Mucosa of descending colon (tissue), 3 donors: ENCODE measurements around the gene CFL1. TPM values are rescaled to one million over a fixed set of nuclear protein-coding genes. Genes with fewer than 3 reads are reported as not detected.

Experiments
- ATAC-seq: fragments of 200-7000 bp; cut with Tn5 transposase; one replicate; pipeline ENCODE4 v1.9.1; 2020; ENCODE audit warnings: mild to moderate bottlenecking, moderate library complexity
- DNase-seq, 3 donors: peaks; one replicate each; pipeline ENCODE4 v3.0.0-alpha.2; 2020
- H3K36me3 ChIP-seq: fragments of 200-600 bp; one replicate; pipeline ENCODE4 v1.8.0; 2021; ENCODE audit warnings: low read depth, mild to moderate bottlenecking
- H3K4me1 ChIP-seq: fragments of 200-600 bp; one replicate; pipeline ENCODE4 v1.8.0; 2021; ENCODE audit warnings: low read depth, mild to moderate bottlenecking
- H3K4me3 ChIP-seq: fragments of 200-600 bp; one replicate; pipeline ENCODE4 v1.8.0; 2021; ENCODE audit warnings: mild to moderate bottlenecking
- H3K9me3 ChIP-seq: fragments of 200-600 bp; one replicate; pipeline ENCODE4 v1.8.0; 2021; ENCODE audit warnings: mild to moderate bottlenecking
- intact Hi-C, 2 donors: fragments of 100-400 bp; cut with DNase I in 1 of 2; cut with micrococcal nuclease in 1 of 2; formaldehyde crosslinking; loops; one replicate each; pipeline versions ENCODE4 v1.11.0 to v1.11.1; 2022; cut with DNase I, micrococcal nuclease
- total RNA-seq, 3 donors: library from RNA; stranded (reverse); fragmentation: NEBNext Ultra II Directional in 2 of 3; extraction: Animal tissue kit (Norgen Biotek cat#: 25700) in 2 of 3; gene quantifications; one replicate each; pipeline versions ENCODE4 v1.2.1 to v1.2.4, GENCODE V29; 2021 to 2023
- TF ChIP-seq, protein P1 (sequence below): fragments of 200-600 bp; IDR thresholded peaks from one replicate; pipeline ENCODE4 v1.8.0; 2022; ENCODE audit warnings: antibody characterized with exemption, mild to moderate bottlenecking
- donor health status: DM: no; HTN: no; CAD: no; lungs with moderate emphysema.
- donor health status: DM: no; HTN: no; CAD: no.
- donor health status: DM: no; HTN: yes; CAD: no.

Gene CFL1
- total RNA-seq, 3 donors from 2014 or later, result 1,004 to 2,046 (median 1,725) TPM

DNA sequence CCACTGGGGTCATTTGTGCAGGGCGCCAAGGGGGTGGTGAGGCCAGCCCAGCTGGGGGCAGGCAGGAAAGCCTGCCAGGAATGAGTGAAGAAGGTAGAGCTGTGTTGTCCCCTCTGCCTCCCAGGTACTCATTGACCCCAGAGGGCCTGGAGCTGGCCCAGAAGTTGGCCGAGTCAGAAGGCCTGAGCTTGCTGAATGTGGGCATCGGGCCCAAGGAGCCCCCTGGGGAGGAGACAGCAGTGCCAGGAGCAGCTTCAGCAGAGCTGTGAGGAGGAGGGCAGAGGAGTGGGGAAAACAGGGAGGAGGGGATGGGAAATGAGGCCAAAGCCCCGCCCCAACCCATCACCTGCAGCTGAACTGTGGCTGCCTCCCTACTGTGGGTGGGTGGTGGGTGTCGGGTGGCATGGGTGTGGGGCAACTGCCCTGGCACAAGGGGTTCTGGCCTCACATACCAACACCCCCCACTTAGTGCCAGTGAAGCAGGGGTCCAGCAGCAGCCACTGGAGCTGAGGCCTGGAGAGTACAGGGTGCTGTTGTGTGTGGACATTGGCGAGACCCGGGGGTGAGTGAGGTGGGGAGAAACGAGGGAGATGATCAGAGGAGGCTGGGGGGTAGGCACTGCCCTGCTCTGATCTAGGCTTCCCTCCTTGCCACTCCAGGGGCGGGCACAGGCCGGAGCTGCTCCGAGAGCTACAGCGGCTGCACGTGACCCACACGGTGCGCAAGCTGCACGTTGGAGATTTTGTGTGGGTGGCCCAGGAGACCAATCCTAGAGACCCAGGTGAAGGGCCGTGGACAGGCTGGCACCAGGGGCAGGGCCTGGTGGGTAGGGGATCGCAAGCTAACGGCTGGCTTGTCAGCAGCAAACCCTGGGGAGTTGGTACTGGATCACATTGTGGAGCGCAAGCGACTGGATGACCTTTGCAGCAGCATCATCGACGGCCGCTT lies 5.2 kb upstream of the CFL1 start:
- intact Hi-C loops, result no loop called here
- no peak for ATAC-seq
- DNase-seq, result peak in 2 of 3 donors; percentile 32 to 56
- Histone ChIP-seq H3K4me3 (no peak overlapping the region), H3K9me3 (no peaks in the 10 kb centered on the region), H3K4me1 (peaks cover 15% of the 10 kb centered on the region), H3K36me3 (peaks cover 5% of the 10 kb centered on the region)
- TF ChIP-seq, protein P1, sequence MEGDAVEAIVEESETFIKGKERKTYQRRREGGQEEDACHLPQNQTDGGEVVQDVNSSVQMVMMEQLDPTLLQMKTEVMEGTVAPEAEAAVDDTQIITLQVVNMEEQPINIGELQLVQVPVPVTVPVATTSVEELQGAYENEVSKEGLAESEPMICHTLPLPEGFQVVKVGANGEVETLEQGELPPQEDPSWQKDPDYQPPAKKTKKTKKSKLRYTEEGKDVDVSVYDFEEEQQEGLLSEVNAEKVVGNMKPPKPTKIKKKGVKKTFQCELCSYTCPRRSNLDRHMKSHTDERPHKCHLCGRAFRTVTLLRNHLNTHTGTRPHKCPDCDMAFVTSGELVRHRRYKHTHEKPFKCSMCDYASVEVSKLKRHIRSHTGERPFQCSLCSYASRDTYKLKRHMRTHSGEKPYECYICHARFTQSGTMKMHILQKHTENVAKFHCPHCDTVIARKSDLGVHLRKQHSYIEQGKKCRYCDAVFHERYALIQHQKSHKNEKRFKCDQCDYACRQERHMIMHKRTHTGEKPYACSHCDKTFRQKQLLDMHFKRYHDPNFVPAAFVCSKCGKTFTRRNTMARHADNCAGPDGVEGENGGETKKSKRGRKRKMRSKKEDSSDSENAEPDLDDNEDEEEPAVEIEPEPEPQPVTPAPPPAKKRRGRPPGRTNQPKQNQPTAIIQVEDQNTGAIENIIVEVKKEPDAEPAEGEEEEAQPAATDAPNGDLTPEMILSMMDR, result no peak

DNA sequence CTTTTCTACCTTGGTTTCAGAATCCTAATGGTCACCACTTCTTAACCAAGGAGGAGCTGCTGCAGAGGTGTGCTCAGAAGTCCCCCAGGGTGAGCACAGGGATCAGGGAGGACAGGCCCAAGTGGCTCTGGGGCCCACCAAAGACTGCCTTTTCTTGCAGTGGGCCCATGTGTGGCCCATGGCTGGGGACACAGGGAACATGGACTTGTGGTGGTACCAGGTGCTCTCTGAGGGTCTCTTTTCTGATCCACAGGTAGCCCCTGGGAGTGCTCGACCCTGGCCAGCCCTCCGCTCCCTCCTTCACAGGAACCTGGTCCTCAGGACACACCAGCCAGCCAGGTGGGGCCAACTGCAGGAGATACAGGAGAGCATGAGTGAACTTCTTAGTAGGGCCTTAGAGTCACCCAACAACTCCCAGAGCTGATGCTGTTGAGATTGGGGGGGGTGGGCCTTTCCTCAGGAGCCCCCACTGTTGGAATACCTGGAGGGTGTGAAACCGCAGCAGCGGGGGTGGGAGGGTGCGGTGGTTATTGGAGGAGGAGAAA lies 4.3 kb upstream of the CFL1 start:
- Histone ChIP-seq H3K4me1 (peaks cover 15% of the 10 kb centered on the region), H3K9me3 (no peaks in the 10 kb centered on the region), H3K36me3 (peaks cover 8% of the 10 kb centered on the region), H3K4me3 (no peak overlapping the region)
- intact Hi-C loops, result no loop called here
- peak in 2 of 3 donors; percentile 38 to 55 for DNase-seq
- no peak for ATAC-seq
- TF ChIP-seq, protein P1, result no peak

DNA sequence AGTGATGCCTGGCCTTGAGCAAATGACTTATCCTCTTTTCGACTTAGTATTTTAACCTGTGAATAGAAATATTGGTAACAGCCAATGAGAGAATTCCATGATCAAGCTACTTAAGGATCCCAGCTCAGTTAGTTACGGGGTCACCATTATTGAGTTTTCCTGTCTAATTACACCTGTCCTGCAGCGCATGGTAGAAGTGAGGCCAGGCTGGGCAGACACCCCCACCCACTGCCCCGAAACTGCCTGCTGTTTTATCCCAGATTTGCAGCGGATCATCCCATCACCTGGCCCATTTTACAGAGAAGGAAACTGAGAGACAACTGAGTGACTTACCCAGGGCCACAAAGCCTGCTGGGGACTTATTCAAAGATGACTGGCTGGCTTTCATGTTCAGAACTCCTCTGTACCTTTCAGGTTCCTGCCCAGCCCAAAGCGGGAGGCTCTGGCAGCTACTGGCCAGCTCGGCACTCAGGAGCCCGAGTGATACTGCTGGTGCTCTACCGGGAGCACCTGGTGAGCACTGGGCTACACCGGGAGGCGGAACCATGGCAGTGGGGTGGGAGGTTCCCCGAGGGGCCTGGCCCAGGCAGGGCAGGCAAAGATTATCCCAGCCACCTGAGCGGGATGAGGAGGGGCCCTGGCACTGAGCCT lies 3.7 kb upstream of the CFL1 start:
- H3K36me3 ChIP-seq, result peaks cover 8% of the 10 kb centered on the region
- H3K4me3 ChIP-seq, result no peak overlapping the region
- intact Hi-C loops, result no loop called here
- TF ChIP-seq, protein P1, result no peak
- H3K9me3 ChIP-seq, result no peaks in the 10 kb centered on the region
- DNase-seq, result peak in 2 of 3 donors; percentile 45 to 67
- ATAC-seq, result no peak
- H3K4me1 ChIP-seq, result peaks cover 15% of the 10 kb centered on the region

DNA sequence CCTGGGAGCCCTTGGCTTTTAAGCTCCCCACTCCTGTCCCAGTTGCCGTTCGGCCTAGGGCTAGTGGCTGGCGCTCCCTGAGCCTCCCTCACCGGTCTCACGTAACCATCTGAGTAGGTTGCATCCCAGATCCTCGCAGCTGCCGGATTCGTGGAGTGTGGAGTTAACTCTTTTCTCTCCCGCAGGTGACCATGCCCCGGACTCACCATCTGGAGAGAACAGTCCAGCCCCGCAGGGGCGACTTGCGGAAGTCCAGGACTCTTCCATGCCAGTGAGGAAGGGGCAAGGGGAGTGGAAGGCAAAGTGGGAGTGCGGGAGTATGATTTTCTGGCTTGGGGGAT lies 3.2 kb upstream of the CFL1 start:
- peaks cover 8% of the 10 kb centered on the region for H3K36me3 ChIP-seq
- DNase-seq, result peak in 2 of 3 donors; percentile 48 to 66
- intact Hi-C loops, result no loop called here
- peak overlapping the region; percentile 57 for H3K4me3 ChIP-seq
- H3K4me1 ChIP-seq, result peaks cover 20% of the 10 kb centered on the region
- ATAC-seq, result no peak
- TF ChIP-seq, protein P1, result no peak
- H3K9me3 ChIP-seq, result no peaks in the 10 kb centered on the region

DNA sequence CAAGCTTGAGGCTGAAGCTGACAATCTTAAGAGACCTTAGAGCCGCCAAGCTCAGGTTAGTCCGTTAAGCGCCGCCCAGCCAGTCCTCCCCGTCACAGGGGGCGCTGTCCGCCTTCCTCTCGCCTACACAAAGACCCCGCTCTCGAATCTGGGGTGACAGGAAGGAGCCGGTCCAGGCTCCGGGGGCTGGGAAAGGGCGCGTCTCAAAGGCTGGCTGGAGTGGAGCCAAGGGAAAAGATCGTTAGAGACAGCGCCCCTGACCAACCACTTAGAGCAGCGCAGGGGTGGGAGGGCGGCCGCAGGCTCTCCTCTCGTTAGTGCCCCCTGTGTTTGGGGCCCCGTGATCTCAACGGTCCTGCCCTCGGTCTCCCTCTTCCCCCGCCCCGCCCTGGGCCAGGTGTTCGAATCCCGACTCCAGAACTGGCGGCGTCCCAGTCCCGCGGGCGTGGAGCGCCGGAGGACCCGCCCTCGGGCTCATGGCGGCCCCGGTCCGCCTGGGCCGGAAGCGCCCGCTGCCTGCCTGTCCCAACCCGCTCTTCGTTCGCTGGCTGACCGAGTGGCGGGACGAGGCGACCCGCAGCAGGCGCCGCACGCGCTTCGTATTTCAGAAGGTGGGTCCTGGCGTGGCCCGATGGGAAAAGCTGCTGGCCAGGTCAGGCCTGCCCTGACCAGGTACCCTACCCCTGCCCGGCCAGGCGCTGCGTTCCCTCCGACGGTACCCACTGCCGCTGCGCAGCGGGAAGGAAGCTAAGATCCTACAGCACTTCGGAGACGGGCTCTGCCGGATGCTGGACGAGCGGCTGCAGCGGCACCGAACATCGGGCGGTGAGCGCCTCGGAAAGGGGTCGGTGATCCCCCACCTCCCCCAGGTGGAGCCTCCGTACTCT lies 2.5 kb upstream of the CFL1 start, which contains the start of gene MUS81:
Gene MUS81 (plus strand): TSS at position 156 of the 887 bp plus-strand sequence. CDS start 321 bp downstream, at position 477.
- peaks cover 8% of the 10 kb centered on the region for H3K36me3 ChIP-seq
- intact Hi-C loops, result no loop called here
- peaks cover 26% of the 10 kb centered on the region for H3K4me1 ChIP-seq
- H3K9me3 ChIP-seq, result no peaks in the 10 kb centered on the region
- H3K4me3 ChIP-seq, result peak within 1 kb of the TSS; percentile 57
- ATAC-seq, result peak; percentile 71
- TF ChIP-seq, protein P1, result peak; percentile 69
- peak; percentile 98 to 100 (median 99) for DNase-seq
